WERI-Rb-1 (cell line): ENCODE measurements around the gene VPS11.

Experiments
- DNase-seq: peaks from one replicate; pipeline ENCODE4 v3.0.0-alpha.2; 2020
- H3K27ac ChIP-seq: fragments of 250-450 bp; sonication (Bioruptor Pico); 2 replicates; pipeline ENCODE4 v1.5.1; 2020; ENCODE audit warnings: mild to moderate bottlenecking, moderate library complexity
- H3K27me3 ChIP-seq: fragments of 250-450 bp; sonication (Bioruptor Pico); 2 replicates; pipeline ENCODE4 v1.5.1; 2021; ENCODE audit warnings: mild to moderate bottlenecking, low read depth, moderate library complexity; ENCODE audit not compliant: insufficient read depth, severe bottlenecking
- H3K36me3 ChIP-seq: fragments of 250-450 bp; sonication (Bioruptor Pico); 2 replicates; pipeline ENCODE4 v1.5.1; 2020; ENCODE audit warnings: mild to moderate bottlenecking, moderate library complexity
- H3K4me3 ChIP-seq: 2 replicates; pipeline ENCODE4 v1.5.1; 2011; ENCODE audit warnings: low read depth, mild to moderate bottlenecking, control low read depth, low read length
- H3K9me3 ChIP-seq: fragments of 250-450 bp; sonication (Bioruptor Pico); 2 replicates; pipeline ENCODE4 v1.5.1; 2021; ENCODE audit warnings: mild to moderate bottlenecking, moderate library complexity; ENCODE audit not compliant: severe bottlenecking
- CTCF ChIP-seq: IDR thresholded peaks from 2 replicates; pipeline ENCODE4 v1.5.1; 2011; ENCODE audit warnings: low read depth, mild to moderate bottlenecking, control low read depth, inconsistent platforms, low read length

The VPS11 gene

GRCh38 chr11:119118946-119119345 is 51.3 kb downstream of the VPS11 start:
- Histone ChIP-seq H3K27ac (no peak overlapping the region), H3K27me3 (no peaks in the 10 kb centered on the region), H3K36me3 (peaks cover 21% of the 10 kb centered on the region), H3K4me3 (no peak overlapping the region), H3K9me3 (no peaks in the 10 kb centered on the region)
- TF ChIP-seq CTCF: no peak
- DNase-seq: no peak

GRCh38 chr11:119120639-119121007 is 53.0 kb downstream of the VPS11 start:
- DNase-seq: peak; percentile 52
- peak overlapping the region; percentile 94 for H3K27ac ChIP-seq

GRCh38 chr11:119121008-119121810 is 53.6 kb downstream of the VPS11 start, which contains the start of gene HINFP:
HINFP (plus strand) TSS chr11:119121580; CDS start chr11:119126945, 5,365 bp downstream.
- peak; percentile 100 for DNase-seq
- H3K27me3 ChIP-seq: no peaks in the 10 kb centered on the region
- H3K4me3 ChIP-seq: peak within 1 kb of the TSS; percentile 90
- no peak for TF ChIP-seq CTCF
- H3K27ac ChIP-seq: peak within 1 kb of the TSS; percentile 94
- H3K9me3 ChIP-seq: no peaks in the 10 kb centered on the region
- H3K36me3 ChIP-seq: peaks cover 20% of the 10 kb centered on the region

More at GRCh38 chr11:119120639-119121007, 53.0 kb downstream of the VPS11 start:
- no peaks in the 10 kb centered on the region for H3K9me3 ChIP-seq
- TF ChIP-seq CTCF: no peak
- peaks cover 21% of the 10 kb centered on the region for H3K36me3 ChIP-seq
- H3K27me3 ChIP-seq: no peaks in the 10 kb centered on the region
- peak overlapping the region; percentile 42 for H3K4me3 ChIP-seq

- TF ChIP-seq CTCF: no peak
- Histone ChIP-seq H3K27me3 (no peaks in the 10 kb centered on the region), H3K9me3 (no peaks in the 10 kb centered on the region), H3K4me3 (peak overlapping the region; percentile 90), H3K27ac (peak overlapping the region; percentile 91), H3K36me3 (peaks cover 19% of the 10 kb centered on the region)
- no peak for DNase-seq
Measured at GRCh38 chr11:119121811-119122124, 54.1 kb downstream of the VPS11 start.

GRCh38 chr11:119125821-119126220 is 58.2 kb downstream of the VPS11 start:
- TF ChIP-seq CTCF: no peak
- no peak for DNase-seq
- Histone ChIP-seq H3K9me3 (no peaks in the 10 kb centered on the region), H3K27ac (no peak overlapping the region), H3K36me3 (peaks cover 40% of the 10 kb centered on the region), H3K4me3 (no peak overlapping the region), H3K27me3 (no peaks in the 10 kb centered on the region)
